ENCODE data around the gene ANTXR1.
A peak's percentile ranks its signal among the peaks of the same experiment; 100 is the strongest.

DNA sequence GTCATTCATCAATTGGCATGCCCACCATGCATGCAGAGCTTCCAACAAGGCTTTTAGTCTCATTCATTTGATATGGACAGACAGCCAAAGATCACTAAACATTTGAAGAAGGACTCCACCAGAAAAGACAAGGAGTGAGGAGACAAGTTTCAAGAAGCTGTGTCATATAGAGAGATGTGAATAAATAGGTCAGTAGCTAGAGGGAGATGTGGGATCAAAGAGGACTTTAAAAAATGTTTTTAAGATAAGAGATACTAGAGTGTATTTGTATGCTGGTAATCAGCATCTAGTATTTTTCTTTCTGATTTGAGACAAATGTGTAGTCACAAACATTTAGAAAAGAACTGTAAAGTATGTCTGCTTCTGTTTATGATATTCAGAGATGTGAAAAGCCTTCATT lies 48.5 kb downstream of the ANTXR1 start:
- TF ChIP-seq, protein P1, sequence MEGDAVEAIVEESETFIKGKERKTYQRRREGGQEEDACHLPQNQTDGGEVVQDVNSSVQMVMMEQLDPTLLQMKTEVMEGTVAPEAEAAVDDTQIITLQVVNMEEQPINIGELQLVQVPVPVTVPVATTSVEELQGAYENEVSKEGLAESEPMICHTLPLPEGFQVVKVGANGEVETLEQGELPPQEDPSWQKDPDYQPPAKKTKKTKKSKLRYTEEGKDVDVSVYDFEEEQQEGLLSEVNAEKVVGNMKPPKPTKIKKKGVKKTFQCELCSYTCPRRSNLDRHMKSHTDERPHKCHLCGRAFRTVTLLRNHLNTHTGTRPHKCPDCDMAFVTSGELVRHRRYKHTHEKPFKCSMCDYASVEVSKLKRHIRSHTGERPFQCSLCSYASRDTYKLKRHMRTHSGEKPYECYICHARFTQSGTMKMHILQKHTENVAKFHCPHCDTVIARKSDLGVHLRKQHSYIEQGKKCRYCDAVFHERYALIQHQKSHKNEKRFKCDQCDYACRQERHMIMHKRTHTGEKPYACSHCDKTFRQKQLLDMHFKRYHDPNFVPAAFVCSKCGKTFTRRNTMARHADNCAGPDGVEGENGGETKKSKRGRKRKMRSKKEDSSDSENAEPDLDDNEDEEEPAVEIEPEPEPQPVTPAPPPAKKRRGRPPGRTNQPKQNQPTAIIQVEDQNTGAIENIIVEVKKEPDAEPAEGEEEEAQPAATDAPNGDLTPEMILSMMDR (conservative IDR thresholded peaks at IDR 0.05 in 1 of 2, IDR thresholded peaks at IDR 0.05 in 1 of 2; ENCODE audit: low read depth in 1 of 2, low read length in 2 of 2) = peak in 1 of 2 donors; percentile 1
- TF ChIP-seq EZH2 (IDR thresholded peaks at IDR 0.05; ENCODE audit: low read length, missing control alignments) = no peak
